Subcutaneous adipose tissue (tissue), 4 donors: ENCODE results near the gene MYO16. TPM values are rescaled to one million over a fixed set of nuclear protein-coding genes. Genes with fewer than 3 reads are reported as not detected.

ENCODE experiments used
- CTCF ChIP-seq: fragments of 450-650 bp; IDR thresholded peaks from one replicate; pipeline ENCODE4 v1.5.1; 2016; ENCODE audit warnings: low read depth, mild to moderate bottlenecking, control low read depth, antibody characterized with exemption, moderate library complexity
- total RNA-seq, 4 donors: library from RNA; depleted of rRNA; stranded (reverse); fragments of >200 nt; gene quantifications; one replicate each; pipeline ENCODE4 v1.1.0, GENCODE V29; 2016

The MYO16 gene
- total RNA-seq, 4 donors from 2014 or later: 0.44 to 1.1 (median 0.58) TPM

- TF ChIP-seq CTCF: no peak
Observed at GRCh38 chr13:108860418-108860817, 231.0 kb downstream of the MYO16 start.

- TF ChIP-seq CTCF: no peak
Observed at GRCh38 chr13:108877300-108877699, 247.9 kb downstream of the MYO16 start.

DNA sequence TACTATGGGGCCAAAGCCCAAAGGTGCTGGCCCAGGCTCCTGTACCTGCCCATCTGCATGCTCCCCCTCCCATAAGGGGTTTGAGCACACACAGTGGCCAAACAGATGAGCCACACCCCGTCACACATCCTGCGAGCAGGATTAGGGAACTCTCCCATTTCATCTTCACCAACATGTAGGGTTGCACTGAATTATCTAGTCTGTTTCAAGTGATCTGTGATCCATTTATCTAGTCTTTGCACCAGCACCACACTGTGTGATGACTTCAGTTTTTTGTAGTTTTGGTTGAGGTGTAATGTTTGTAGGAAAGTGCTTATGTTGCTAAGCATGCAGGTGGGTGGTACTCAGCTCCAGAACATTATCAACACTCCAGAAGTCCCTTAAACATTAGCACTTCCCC, 249.3 kb downstream of the MYO16 start:
- TF ChIP-seq CTCF: no peak

- no peak for TF ChIP-seq CTCF
Observed at GRCh38 chr13:108889324-108889984, 260.0 kb downstream of the MYO16 start.

DNA sequence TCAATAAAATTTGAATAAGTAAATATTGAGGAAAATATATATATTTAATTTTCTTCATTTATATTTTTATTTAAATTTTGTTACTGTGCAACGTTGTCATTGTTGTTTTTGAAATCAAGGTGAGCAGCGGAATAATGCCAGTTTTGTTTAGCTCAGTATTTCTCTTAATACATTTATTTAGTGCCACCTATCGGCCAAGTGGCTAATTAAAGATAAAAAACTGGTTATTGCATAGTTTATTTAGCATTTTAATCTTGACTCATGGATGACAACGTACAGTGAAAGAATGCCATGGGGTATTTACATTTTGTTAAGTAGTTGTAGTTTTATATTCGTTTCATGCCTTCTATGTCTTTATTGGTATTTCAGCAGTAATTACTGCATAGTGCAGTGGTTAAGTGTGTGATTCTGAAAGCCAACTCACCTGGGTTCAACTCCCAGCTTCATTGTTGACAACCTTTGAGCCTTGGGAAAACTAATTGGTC, 265.9 kb downstream of the MYO16 start:
- no peak for TF ChIP-seq CTCF

- no peak for TF ChIP-seq CTCF
Observed at GRCh38 chr13:108897955-108898354, 268.5 kb downstream of the MYO16 start.

DNA sequence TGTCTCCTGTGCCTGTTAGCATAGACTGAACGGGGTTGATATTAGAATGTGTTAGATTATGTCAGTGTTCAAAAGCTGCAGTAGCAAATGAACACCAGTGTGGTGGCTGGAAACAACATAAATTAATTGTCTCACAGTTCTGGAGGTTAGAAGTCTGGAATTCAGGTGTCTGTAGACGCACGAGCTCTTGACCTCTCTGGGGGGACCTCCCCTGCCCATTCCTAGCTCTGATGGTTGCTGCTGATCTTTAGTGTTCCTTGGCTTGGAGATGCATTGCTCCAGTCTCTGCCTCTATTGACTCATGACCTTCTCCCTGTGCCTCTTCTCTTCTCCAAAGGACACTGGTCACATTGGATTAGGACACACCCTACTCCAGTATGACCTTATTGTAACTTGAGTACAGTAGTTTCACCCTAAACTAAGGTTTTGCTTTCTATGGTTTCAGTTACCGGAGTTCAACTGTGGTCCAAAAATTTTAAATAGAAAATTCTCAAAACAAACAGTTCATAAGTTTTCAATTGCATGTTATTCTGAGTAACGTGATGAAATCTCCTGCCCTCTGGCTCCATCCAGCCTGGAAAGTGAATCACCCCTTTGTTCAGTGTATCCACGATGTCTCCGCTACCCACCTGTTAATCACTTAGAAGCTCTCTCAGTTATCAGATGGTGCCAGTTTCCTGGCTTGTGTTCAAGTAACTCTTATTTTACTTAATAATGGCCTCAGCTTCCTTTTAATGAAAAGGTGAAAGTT, 273.2 kb downstream of the MYO16 start:
- TF ChIP-seq CTCF: no peak
